Uterus (tissue), 2 donors: ENCODE measurements around the gene RNF114.

Experiments used
- POLR2A ChIP-seq, 2 donors: fragments of 450-650 bp; IDR thresholded peaks; one replicate each; pipeline ENCODE4 v1.6.1; 2016; ENCODE audit warnings: antibody characterized with exemption in 2 of 2, mild to moderate bottlenecking in 1 of 2, moderate library complexity in 1 of 2
- TF ChIP-seq, protein P1 (sequence below), 4 experiments: fragments of 200-600 bp in 2 of 4; fragments of 450-650 bp in 2 of 4; sonication (generic) in 2 of 4; IDR thresholded peaks; one replicate each; pipeline ENCODE4 v1.5.1; 2016 to 2019; ENCODE audit warnings: antibody characterized with exemption in 4 of 4, mild to moderate bottlenecking in 2 of 4, moderate library complexity in 1 of 4

DNA sequence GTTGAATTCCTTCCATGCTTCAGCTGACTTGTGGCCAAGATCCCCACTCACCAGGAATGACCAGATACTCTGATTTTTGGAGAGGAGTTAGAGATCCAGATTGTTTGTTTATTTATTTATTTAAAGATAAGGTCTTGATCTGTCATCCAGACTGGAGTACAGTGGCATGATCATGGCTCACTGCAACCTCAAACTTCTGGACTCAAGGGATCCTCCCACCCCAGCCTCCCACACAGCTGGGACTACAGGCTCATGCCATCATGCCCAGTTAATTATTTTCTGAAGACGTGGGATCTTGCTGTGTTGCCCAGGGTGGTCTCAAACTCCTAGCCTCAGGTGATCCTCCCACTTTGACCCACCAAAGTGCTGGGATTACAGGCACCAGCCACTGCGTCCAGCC lies 16.7 kb upstream of the RNF114 start:
- no peak for TF ChIP-seq POLR2A (IDR thresholded peaks at IDR 0.05)
- TF ChIP-seq, protein P1, sequence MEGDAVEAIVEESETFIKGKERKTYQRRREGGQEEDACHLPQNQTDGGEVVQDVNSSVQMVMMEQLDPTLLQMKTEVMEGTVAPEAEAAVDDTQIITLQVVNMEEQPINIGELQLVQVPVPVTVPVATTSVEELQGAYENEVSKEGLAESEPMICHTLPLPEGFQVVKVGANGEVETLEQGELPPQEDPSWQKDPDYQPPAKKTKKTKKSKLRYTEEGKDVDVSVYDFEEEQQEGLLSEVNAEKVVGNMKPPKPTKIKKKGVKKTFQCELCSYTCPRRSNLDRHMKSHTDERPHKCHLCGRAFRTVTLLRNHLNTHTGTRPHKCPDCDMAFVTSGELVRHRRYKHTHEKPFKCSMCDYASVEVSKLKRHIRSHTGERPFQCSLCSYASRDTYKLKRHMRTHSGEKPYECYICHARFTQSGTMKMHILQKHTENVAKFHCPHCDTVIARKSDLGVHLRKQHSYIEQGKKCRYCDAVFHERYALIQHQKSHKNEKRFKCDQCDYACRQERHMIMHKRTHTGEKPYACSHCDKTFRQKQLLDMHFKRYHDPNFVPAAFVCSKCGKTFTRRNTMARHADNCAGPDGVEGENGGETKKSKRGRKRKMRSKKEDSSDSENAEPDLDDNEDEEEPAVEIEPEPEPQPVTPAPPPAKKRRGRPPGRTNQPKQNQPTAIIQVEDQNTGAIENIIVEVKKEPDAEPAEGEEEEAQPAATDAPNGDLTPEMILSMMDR (IDR thresholded peaks at IDR 0.05), result no peak
